GM12873 (cell line): Measurements from ENCODE around the gene ADAMTSL3.

Source experiments
- TF ChIP-seq, protein P1 (sequence below): IDR thresholded peaks from 2 replicates; pipeline ENCODE4 v1.5.1; 2012; ENCODE audit warnings: low read depth, mild to moderate bottlenecking, moderate library complexity, low read length, control low read depth; ENCODE audit not compliant: insufficient read depth; ENCODE audit errors: missing control alignments

Gene ADAMTSL3, protein sequence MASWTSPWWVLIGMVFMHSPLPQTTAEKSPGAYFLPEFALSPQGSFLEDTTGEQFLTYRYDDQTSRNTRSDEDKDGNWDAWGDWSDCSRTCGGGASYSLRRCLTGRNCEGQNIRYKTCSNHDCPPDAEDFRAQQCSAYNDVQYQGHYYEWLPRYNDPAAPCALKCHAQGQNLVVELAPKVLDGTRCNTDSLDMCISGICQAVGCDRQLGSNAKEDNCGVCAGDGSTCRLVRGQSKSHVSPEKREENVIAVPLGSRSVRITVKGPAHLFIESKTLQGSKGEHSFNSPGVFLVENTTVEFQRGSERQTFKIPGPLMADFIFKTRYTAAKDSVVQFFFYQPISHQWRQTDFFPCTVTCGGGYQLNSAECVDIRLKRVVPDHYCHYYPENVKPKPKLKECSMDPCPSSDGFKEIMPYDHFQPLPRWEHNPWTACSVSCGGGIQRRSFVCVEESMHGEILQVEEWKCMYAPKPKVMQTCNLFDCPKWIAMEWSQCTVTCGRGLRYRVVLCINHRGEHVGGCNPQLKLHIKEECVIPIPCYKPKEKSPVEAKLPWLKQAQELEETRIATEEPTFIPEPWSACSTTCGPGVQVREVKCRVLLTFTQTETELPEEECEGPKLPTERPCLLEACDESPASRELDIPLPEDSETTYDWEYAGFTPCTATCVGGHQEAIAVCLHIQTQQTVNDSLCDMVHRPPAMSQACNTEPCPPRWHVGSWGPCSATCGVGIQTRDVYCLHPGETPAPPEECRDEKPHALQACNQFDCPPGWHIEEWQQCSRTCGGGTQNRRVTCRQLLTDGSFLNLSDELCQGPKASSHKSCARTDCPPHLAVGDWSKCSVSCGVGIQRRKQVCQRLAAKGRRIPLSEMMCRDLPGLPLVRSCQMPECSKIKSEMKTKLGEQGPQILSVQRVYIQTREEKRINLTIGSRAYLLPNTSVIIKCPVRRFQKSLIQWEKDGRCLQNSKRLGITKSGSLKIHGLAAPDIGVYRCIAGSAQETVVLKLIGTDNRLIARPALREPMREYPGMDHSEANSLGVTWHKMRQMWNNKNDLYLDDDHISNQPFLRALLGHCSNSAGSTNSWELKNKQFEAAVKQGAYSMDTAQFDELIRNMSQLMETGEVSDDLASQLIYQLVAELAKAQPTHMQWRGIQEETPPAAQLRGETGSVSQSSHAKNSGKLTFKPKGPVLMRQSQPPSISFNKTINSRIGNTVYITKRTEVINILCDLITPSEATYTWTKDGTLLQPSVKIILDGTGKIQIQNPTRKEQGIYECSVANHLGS (N-terminal part only)

DNA sequence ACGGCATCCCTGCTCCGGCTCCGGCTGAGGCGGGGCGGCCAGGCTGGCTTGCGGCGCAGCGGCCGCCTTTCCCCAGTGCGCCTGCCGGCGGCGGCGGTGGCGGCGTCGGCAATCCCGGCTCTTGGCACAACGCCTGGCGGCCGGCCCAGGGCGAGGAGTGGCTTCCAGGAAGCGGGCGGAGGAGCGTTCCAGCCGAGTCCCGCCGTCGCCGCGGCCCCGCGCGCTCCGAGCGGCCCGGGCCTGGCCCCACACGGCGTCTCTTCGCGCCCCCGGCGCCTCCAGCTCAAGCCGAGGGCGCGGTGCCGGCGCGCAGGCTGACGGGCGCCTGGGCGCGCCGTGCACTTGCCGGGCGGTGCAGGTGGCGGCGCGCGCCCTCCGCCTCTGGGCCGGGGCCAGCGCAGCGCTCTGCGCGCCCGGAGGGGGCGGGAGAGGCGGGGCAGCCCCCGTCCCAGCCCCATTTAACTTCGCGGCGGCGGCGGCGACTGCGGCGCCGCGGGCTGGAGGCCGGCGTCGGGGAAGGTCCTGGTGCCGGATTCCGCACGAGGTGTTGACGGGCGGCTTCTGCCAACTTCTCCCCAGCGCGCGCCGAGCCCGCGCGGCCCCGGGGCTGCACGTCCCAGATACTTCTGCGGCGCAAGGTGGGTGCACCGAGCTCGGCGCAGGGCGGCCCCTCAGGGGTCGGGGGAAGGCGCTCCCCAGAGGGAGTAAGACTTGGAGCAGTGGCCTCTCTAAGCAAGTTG, at the start of gene ADAMTSL3:
Gene ADAMTSL3 (plus strand): TSS at position 485 of the 740 bp plus-strand sequence. CDS start 1,639 bp downstream, outside the sequence.
- TF ChIP-seq, protein P1, sequence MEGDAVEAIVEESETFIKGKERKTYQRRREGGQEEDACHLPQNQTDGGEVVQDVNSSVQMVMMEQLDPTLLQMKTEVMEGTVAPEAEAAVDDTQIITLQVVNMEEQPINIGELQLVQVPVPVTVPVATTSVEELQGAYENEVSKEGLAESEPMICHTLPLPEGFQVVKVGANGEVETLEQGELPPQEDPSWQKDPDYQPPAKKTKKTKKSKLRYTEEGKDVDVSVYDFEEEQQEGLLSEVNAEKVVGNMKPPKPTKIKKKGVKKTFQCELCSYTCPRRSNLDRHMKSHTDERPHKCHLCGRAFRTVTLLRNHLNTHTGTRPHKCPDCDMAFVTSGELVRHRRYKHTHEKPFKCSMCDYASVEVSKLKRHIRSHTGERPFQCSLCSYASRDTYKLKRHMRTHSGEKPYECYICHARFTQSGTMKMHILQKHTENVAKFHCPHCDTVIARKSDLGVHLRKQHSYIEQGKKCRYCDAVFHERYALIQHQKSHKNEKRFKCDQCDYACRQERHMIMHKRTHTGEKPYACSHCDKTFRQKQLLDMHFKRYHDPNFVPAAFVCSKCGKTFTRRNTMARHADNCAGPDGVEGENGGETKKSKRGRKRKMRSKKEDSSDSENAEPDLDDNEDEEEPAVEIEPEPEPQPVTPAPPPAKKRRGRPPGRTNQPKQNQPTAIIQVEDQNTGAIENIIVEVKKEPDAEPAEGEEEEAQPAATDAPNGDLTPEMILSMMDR, result no peak

DNA sequence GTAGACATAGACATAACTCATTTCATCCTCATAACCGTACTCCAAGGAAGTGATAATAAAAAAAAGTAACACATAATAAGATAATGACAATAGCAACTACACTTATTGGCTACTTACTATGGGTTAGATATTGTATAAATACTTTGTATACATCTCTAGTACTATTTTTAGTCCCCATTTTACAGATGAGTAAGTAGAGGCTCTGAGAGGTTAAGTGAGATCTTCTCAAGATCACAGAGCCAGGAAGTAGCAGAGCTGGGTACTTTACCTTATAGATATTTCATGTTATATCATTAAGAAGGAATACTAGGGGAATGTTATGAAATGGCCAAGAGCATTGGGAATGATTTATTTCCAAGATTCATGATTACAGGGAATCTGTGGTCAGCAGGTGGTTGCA, 49.4 kb upstream of the ADAMTSL3 start:
- TF ChIP-seq, protein P1, result no peak

DNA sequence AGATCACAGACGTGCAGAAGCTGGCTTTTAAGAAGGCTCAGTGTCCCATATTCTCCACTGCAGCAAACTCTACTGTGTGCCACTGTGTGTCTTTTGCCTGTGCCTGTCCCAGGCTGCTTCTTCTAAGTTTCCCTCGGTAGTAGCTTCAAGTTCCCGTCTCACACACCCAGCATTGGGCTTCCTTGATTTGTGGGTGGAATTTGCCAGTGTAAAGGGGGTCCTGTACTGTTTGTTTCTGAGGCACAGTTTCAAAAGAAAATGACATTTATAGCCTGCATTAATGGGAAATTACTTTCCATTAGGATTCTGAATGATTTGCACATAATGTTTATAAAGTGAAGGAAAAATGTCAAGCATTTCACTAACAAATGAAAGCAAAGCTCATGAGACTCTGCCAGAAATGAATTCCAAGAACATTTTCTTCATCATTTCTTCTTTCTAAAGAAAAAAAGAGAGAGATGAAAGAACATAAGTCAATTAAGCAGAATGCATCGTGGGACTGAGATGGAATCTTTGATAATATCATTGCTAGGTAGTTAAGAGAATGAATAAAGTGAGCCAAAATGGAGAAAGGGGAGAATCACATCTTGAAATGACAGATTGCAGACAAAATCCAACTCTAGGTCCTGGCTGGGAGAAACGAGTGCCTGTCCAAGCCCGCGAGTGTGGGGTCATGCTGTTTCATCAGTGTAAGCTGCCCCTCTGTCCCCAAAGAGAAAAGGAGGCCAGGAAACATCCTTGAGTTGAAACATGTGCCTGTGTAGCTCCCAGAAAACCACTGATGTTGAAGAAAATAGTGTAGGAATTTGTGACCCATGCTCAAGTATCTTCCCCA, 48.6 kb upstream of the ADAMTSL3 start:
- TF ChIP-seq, protein P1, result no peak

DNA sequence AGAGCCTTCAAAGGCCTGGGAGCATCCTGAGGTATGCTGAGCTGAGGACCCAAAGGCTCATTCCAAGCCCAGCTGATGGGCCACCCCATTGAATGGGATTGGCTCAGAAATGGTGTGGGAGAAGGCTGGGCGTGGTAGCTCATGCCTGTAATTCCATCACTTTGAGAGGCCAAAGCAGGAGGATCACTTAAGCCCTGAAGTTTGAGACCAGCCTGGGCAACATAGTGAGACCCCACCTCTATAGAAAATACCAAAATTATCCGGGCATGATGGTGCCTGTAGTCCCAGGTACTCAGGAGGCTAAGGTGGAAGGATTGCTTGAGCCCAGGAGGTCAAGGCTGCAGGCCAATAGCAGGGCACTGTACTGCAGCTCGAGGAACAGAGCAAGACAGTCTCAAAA, 43.8 kb upstream of the ADAMTSL3 start:
- TF ChIP-seq, protein P1, result no peak

DNA sequence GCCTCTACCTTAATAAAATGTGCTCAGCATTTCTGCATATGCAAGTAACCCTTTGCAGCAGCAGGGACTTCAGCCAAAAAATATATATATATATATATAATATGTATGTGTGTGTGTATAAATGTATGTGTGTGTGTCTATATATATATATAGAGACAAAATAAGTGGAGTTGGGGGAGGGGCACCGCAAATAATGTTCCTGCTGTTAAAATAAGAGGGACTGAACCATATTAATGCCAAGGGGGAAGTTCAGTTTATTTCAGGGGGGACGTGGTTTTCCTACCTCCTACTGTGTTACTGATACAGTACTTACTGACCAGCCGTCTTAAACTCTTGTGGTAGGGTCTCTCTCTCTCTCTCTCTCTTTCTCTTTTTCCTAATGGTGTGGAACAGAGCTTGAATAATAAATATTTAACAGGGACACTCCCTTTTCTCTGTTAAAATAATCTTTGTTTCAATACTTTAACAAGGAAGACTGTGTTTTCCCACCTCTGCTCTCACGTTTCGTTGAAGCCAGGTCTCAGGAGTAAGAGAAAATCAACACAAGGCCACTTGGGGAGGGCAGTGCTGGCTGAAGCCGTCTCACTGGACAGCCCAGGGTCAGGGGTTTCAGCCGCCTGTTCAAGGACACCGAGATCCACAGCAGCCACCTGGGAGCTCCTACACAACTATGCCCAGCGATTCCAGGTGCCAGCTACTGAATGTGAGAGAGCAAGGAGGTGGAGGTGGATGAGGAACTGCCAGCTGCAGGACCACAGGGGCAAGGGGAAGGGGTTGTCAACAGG, 42.8 kb upstream of the ADAMTSL3 start:
- TF ChIP-seq, protein P1, result no peak
